ELR (cell line): Measurements from ENCODE around the gene SCAI.
"Not testable (repeated sequence)": the region's sequence is repeated elsewhere in the genome, so short reads cannot be mapped to it uniquely, and the experiment has no call there.

Experiments used
- DNase-seq: peaks from one replicate; pipeline ENCODE4 v3.0.0-alpha.2; 2015; ENCODE audit warnings: low read depth

The SCAI gene

GRCh38 chr9:125143377-125144090 is at the start of gene SCAI:
SCAI (minus strand) TSS chr9:125143528; CDS start chr9:125143437, 91 bp downstream.
- peak; percentile 100 for DNase-seq

- peak; percentile 33 for DNase-seq
These were observed 47.1 kb upstream of the SCAI start for GRCh38 chr9:125190361-125190801.

GRCh38 chr9:125189361-125190289 is 46.3 kb upstream of the SCAI start, which contains the start of gene PPP6C:
PPP6C (minus strand) TSS chr9:125189803; CDS start chr9:125189718, 85 bp downstream.
- peak; percentile 98 for DNase-seq

- peak; percentile 38 for DNase-seq
These were observed 45.7 kb upstream of the SCAI start for GRCh38 chr9:125189011-125189360.

GRCh38 chr9:125183561-125183960 is 40.2 kb upstream of the SCAI start:
- no peak for DNase-seq

GRCh38 chr9:125183054-125183453 is 39.7 kb upstream of the SCAI start:
- no peak for DNase-seq

GRCh38 chr9:125181756-125182155 is 38.4 kb upstream of the SCAI start:
- DNase-seq, result not testable (repeated sequence)

GRCh38 chr9:125180876-125181275 is 37.5 kb upstream of the SCAI start:
- no peak for DNase-seq

- DNase-seq, result not testable (repeated sequence)
These were observed 36.4 kb upstream of the SCAI start for GRCh38 chr9:125179776-125180175.

GRCh38 chr9:125177888-125178287 is 34.6 kb upstream of the SCAI start:
- DNase-seq, result no peak

- no peak for DNase-seq
These were observed 33.3 kb upstream of the SCAI start for GRCh38 chr9:125176636-125177035.

- peak; percentile 27 for DNase-seq
These were observed 28.9 kb upstream of the SCAI start for GRCh38 chr9:125172031-125172755.

GRCh38 chr9:125169895-125170294 is 26.6 kb upstream of the SCAI start:
- DNase-seq, result no peak

GRCh38 chr9:125166762-125167161 is 23.4 kb upstream of the SCAI start:
- DNase-seq, result no peak

GRCh38 chr9:125162891-125163290 is 19.6 kb upstream of the SCAI start:
- DNase-seq, result peak; percentile 38

GRCh38 chr9:125161284-125161918 is 18.1 kb upstream of the SCAI start:
- no peak for DNase-seq

- no peak for DNase-seq
These were observed 17.4 kb upstream of the SCAI start for GRCh38 chr9:125160750-125161149.

- no peak for DNase-seq
These were observed 13.2 kb upstream of the SCAI start for GRCh38 chr9:125156551-125156950.

- no peak for DNase-seq
These were observed 10.5 kb upstream of the SCAI start for GRCh38 chr9:125153712-125154367.

- DNase-seq, result no peak
These were observed 8.4 kb upstream of the SCAI start for GRCh38 chr9:125151730-125152129.
